HG03280 (cell line): ENCODE data around the gene FAM120B.

Source experiments
- ATAC-seq: cut with Tn5 transposase; IDR thresholded peaks from one replicate; pipeline ENCODE4 v1.9.1; 2021; ENCODE audit warnings: mild to moderate bottlenecking, moderate library complexity; ENCODE audit not compliant: unreplicated experiment

Gene FAM120B

DNA sequence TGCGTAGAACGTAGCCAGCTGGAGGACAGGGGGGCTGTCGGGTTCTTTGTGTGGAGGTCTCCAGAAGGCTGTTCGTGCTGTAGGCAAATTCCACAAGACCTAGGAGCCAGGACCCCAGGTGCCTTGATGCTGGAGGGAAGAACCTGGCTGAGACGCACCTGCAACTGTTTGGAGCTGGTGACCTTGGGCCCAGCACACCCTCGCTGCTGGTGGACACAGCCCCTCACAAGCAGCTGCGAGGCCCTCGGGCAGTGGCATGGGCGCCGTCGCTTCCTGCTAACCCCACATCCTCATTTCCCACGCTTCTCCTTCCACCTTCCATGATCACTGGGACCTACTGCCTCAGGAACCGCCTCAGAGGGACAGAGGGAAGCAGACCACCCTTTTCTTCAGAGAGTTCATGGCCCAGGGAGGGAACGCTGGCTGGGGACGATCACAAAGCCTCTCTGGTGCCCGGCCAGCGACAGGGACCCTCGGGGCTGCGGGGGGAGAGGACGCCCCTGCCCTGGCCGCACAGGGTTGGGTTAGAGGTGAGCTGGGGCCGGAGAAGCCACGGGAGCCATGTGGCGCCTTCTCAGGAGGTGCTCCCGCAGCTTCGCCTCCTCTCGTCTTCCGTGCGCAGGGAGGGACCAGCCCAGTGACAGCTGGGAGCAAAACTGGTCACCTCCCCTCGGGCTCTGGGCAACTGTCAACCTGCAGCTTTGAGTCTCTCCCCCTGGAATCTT, 34.1 kb upstream of the FAM120B start:
- ATAC-seq: no peak

DNA sequence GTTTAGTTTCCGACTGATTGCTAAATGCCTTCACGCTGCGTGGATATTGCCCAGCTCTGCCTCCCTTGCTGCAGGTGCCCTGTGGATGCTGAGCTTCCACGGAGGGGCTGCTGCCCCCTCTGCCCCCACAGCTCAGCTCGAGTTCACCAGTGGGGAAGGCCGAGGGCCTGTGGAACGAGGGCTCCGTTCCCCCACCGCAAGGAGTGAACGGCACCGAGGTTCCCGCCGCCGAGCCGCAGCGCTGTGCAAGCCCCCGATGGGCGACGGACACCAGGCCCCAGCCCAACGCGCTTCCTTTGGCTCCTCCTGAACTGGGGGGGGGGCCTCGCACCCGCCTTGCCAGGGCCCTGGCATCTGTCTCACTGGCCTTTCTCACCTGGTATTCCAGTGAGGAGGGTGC, 33.4 kb upstream of the FAM120B start:
- no peak for ATAC-seq

DNA sequence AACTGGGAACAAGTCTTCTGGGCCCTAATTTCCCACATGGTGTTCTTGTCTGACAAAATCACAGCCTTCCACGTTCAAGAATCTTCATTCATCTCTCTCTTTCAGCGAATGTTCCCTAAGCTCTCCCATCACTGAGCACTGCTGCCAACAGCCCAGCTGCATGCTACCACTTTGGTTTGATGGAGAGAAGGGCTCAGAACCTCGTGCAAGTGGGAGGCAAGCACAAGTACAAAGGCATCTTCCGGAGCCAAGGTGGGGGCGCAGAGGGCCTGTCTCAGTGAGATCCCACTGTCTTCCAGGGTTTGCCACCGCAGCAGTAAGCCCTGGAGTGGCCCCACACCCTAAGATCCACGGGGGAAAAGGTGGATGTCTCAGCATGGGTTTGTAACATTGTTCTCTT, 32.9 kb upstream of the FAM120B start:
- no peak for ATAC-seq

DNA sequence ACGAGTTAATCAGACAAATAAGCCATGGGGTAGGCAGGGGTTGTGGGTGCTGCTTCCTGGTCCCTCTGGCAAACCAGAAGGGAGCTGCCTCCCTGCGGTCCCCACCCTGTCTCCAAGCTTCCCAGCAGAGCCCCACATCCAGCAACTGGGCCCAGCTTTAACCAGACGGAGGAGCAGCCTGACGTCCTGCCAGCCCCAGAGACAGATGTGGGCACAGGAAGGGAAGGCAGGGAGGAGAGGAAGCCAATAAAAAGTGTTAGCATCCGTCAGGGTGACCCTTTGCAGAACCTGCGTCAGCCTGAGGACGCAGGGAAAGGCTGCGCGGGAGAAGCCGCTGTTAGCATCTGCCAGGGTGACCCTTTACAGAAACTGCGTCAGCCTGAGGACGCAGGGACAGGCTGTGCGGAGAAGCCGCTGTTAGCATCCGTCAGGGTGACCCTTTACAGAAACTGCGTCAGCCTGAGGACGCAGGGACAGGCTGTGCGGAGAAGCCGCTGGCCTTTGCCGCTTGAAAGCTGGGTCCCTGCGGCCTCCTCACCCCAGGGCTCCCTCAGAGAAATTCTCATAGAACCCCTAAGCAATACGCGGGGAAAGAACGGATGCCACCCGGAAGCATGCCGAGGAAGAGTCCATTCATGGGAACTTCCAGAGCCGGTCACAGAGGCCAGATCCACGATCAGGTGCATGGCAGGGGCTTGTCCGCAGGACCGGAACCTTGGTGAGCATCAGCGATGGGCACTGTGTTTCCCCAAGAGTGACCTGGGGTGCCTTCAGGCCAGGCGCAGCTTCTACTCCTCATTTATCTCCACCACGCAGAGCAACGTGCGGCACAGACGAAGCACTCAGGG, 31.6 kb upstream of the FAM120B start:
- no peak for ATAC-seq

DNA sequence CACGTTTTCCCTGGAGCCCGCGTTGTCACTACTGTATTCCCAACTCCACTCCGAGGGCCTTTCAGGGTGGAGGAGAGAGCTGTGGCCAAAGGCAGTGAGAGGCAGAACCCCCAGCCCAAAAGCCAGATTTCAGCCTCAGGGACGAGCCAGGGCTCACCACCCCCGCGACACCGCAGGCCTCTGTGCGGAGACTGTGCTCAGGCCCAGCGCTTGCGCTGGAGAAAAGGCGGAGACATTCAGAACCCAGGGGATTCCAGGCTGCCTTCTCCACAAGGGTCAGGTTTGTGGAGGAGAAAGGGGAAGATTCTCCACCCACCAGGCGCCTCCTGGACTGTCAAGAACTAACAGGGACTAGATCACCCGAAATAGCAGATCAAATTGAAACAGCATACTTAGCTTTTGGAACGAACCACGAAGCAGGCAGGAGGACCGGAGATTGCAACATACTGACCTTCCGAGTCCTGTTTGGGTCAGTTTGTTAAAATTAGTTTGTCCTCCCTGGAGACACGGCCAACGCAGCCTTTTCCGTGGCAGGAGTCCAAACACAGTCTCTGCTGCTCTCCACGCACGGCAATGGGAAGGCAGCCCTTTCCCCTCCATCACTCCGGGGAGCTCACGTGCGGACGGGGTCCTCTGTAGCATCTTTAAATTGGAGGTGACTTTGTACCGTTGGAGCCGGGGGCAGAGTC, 30.0 kb upstream of the FAM120B start:
- ATAC-seq: no peak

DNA sequence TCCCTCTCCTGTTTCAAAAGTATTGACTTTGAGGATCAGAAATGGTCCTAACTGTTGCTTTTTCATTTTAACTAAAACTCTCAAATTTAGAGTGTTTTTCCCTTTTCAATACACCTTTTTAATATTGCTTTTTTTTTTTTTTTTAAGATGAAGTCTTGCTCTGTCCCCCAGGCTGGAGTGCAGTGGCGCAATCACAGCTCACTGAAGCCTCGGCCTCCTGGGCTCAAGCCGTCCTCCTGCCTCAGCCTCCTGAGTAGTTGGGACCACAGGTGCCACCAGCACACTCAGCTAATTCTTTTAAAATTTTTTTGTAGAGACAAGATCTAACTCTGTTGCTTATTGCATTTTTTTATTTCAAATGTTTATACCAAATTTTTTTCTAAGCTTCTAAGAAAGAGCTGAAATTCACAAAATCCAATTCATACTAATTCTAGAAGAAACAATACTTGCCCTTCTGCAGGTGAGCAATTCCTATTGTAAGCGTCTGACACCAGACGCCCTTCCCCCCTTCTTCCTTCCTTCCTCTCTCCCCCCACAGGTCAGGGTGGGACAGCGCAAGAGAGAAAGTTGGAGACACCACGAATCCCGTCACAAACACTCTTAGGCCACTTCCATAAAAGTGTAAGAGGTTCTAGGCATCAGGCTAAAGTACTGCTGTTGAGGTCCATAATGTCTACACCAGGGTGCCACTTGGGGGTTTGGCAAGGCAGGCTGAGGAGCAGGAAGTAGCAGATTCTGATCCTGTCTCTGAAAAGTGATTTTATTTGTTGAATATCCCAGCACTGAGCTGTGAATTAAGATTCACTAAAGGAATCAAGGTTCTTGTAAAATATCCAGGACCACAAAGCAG, 28.4 kb upstream of the FAM120B start:
- no peak for ATAC-seq

DNA sequence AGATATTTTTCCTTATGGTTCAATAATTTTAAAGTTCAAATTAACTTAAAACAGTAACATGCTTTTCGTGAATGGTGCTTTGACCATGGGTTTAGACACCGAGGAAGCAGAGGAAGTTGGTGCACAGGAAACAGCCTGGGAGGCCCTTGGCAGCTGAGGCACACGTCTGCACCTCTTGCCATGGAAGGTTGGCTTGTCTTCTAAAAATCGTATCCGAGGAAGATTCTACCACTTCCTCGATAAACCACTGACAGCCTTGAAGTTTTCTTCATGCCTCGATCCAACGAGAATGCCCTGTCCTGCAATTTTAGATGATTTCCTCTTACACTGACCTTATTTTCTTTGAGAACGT, 27.8 kb upstream of the FAM120B start:
- no peak for ATAC-seq

DNA sequence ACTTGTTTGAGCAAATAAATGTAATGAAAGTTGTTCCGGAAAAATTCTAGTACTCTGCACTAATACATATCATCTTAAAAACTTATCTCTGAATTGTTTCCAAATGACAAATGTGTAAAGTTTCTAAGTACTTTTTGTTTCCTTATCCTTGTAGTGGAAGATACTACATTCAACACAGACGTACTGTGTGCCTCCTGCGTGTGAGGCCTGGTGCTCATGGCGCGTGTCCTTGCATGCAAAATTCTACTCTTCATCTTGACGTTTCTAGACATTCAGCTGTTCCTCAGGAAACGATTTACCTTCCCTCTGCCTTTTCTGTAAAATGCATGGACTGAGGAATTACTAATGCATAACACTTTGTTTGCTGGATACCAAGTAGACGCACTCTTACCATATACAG, 27.1 kb upstream of the FAM120B start:
- ATAC-seq: no peak

DNA sequence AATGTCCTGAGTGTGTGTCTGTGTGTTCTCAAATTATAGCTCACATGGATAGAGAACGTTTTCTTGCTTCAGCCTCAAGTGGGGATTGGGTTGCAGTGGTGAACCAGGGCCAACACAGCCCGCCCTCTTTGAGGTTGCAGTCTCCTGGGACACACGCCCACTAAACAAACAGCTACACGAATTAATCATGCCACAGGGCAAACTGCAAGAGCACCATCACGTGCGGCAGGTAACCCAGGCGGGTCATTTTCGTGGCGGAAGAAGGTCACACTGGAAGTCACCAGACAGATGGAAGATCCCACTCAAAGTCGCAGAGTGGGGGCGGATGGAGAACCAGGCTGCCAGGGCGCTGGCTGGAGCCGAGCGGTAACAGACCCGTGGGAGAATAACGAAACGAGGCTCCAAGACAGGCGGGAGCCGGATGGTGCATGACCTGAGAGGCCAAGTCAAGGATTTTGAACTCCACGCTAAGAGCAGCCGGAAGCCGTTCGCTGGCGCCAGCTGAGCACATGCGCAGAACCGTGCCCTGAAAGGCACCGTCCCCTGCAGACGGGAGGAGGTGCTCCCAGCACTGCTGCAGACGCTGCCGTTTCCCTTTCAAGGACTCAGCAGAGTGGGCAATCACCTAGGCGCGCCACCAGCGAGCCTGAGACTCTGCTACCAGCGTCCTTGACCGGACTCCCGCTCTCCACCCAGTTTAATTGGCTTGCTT, 26.4 kb upstream of the FAM120B start:
- no peak for ATAC-seq

DNA sequence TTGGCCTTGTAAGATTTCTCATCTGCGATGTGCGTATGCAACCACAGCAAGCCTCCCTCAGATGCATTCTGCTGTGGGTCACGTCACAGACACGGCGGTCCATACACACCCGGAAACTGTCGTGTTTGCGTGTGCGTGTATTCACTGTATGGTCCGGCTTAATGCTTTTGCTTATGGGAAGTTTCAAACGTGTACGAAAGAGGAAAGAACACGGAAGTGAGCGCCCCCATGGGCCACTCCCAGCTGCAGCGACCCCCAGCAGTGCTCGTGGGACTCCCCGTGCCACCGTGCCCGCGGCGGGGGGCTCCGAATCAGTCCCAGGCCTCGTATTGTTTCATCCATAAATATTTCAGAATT, 25.9 kb upstream of the FAM120B start:
- ATAC-seq: no peak

DNA sequence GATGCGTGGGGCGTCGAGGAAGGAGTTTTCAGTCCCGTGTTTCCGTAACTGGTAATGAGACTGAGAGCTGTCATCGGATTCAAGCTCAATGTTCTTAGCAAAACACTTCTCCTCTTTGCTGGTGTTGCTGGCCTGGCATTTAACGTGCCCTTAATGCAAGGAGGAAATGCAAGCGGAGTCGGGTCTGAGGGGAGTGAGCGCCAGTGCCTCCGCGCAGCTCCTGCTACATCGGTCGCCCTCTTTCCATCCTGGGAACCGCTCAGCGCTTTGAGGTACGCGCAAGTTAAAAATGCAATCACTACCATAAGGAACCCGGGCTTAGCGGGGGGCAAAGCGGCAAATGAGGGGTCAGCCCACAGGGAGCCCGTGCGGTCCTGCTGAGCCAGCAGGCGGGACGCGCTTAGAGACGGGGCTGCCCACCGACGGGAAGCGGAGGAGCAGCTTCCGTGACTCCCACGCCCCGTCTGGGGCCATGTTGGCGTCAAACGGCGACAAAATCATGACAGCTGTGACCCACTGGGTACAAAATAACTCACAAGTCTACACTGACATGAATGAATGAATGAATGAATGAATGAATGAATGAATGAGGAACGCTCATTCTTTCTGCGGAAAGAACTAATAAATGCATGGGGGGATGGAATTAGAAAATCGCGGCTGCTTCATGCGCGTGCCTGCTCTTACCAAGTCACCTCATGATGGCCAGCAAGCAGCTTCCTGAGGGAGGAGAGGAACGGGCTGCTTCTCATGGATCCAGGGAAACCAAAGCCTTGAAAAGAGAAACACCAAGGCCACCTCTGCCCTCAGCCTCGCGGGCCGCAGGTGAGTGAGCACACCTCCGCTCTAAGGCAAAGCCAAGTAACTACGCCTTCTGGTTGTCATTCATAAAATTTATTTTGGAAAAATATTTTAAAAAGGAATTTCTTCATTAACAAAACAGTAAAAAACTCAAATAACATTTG, 24.9 kb upstream of the FAM120B start:
- no peak for ATAC-seq

DNA sequence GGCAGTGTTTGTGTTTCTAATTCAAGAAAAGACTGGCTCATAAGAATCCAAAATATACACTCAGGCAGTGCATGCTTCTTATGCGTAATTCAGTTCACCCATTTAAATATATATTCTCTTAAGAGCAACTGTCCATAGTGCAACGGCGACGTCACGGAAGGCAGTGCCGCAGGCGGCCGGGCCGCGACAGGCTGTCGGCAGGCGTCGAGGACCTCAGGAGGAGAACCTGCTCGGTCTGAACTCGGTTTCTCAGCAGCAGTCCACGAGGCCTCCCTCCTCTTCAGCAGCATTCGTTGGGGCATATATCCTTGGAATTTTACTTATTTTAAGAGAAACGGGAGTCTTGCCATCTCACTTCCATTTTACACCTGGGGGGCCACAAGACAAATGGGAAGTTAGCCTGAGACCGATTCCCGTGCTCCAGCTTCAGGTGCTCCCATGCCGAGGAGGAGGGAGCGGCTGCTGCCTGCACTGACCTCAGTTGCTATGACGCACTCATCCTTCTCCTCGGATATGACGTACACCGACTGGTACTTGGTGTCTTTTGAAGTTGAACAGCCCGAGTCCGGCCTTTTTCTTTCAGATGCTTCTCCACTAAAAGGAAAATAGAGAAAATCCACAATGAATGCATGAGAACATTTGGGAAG, 23.9 kb upstream of the FAM120B start:
- ATAC-seq: no peak

DNA sequence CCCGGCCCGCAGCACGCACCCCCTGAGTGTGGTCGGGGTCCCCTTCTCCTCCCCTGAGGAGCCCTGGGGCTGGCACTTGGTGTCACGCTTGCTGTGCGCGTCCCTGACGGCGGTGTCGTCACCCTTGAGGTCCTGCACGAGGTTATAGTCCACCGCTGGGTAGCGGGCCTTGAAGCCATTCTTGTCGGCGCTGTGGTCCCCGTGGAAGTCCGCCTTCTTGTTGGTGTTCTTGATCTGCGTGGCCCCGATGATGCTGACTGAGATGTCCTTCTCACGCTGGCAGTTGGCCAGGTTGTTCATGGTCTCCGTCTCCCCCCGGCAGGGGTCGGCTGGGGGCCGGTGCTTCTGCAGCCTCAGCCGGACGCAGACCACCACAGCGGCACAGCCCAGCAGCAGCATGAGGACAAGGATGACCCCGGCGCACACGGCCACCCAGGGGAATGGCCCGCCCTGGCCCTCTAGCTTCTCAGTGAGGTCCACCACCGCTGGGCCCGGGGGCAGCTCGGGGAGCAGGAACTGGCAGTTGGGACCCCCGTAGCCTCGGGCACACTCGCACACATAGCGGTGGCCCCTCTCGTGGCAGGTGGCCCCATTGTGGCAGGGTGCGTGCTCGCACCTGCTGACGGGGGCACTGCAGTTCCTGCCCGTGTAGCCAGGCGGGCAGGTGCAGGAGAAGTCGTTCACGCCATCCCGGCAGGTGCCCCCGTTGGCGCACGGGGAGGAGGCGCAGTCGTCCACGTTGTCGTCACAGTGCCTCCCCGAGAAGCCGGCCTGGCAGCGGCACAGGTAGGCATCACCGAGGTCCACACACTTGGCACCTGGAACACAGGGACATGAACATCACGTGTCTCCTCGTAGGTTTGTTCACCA, 23.1 kb upstream of the FAM120B start:
- no peak for ATAC-seq

DNA sequence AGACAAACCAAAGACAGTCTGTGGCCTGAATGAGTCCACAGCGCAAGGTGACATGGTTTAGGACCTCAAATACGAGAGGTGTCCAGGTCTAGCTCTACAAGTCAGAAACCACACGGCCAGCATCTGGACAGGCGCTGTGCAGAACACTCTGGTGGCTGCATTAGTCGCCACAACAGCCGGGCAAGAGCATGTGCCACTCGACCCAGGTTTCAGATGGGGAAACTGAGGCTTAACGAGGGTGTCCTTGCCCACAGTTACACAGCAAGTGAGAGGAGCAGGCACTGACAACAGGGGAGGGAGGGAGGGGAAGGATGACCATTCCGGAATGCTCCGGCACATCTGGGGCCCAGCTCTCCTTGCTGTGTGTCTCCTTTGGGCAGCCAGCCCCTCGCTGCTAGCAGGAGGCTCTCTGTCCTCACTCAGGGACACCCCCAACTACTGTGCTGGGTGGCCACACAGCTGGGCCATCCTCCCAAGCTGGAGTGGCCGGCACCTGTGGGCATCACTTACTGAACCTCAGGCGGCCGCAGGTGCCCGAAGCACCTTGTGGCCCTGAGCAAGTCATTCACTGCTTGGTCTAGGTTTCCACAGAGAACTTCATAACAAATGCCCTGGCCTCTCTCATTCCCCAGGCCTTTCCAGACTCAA, 22.3 kb upstream of the FAM120B start:
- ATAC-seq: no peak

DNA sequence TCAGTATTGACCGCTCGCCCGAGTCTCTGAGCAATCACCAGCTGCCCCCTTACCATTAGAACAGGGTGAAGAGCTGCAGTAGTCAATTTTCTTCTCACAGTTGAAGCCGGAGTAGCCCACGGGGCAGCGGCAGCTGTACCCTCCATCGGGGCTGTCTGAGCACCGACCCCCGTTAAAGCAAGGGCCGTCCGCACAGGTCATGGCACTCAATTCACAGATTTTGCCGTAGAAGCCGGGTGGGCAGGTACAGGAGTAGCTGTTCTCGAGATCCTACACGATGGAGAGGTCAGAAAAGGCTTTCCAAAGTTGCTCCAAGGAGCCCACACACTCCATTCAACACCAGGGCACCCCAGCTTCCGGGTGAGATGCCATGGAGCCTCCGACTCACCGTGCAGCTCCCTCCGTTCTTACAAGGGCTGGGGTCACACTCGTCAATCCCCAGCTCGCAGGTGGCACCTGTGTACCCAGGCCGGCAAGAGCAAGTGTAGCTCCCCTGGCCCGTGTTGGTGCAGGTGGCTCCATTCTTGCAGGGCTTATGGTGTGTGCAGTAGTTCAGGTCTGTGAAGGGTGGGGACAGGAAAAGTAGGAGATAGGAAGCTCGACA, 21.6 kb upstream of the FAM120B start:
- no peak for ATAC-seq

DNA sequence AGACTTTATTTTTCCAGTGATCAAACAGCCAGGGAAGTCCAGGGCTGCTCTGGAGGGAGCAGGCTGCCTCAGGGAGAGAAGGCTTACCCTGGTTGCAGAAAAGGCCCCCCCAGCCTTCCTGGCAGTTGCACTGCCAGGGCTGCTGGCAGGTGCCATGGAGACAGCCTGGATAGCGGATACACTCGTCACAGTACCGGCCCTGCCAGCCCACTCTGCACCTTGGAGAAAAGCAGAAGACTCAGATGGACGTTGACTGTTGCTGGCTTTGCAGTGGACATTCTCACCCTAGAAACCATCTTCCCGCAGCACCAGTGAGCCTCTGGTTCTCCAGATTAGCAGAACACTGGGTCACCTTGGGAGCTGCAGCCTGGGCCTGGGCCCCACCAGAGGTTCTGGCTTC, 21.1 kb upstream of the FAM120B start:
- no peak for ATAC-seq
